IPS-15b (cell line): ENCODE data around the gene JAK3.

Source experiments
- H3K27me3 ChIP-seq: one replicate; pipeline ENCODE4 v1.6.1; 2013; ENCODE audit warnings: low read length; ENCODE audit not compliant: control insufficient read depth, insufficient read depth
- H3K36me3 ChIP-seq: one replicate; pipeline ENCODE4 v1.6.1; 2013; ENCODE audit warnings: low read length; ENCODE audit not compliant: control insufficient read depth, insufficient read depth
- H3K4me1 ChIP-seq: one replicate; pipeline ENCODE4 v1.6.1; 2013; ENCODE audit warnings: mild to moderate bottlenecking, low read length; ENCODE audit not compliant: control insufficient read depth, insufficient read depth
- H3K4me3 ChIP-seq: one replicate; pipeline ENCODE4 v1.5.1; 2013; ENCODE audit warnings: low read depth, low read length
- H3K9ac ChIP-seq: one replicate; pipeline ENCODE4 v1.6.1; 2013; ENCODE audit warnings: low read depth, mild to moderate bottlenecking, low read length
- H3K9me3 ChIP-seq: one replicate; pipeline ENCODE4 v1.6.1; 2013; ENCODE audit warnings: mild to moderate bottlenecking, low read length; ENCODE audit not compliant: control insufficient read depth, insufficient read depth

Gene JAK3

GRCh38 chr19:17873786-17874757 lies 26.3 kb upstream of the JAK3 start:
- H3K27me3 ChIP-seq, result peaks cover 19% of the 10 kb centered on the region
- no peaks in the 10 kb centered on the region for H3K36me3 ChIP-seq
- peaks cover under 1% of the 10 kb centered on the region for H3K4me1 ChIP-seq
- peak overlapping the region; percentile 84 for H3K4me3 ChIP-seq
- H3K9me3 ChIP-seq, result no peaks in the 10 kb centered on the region
- no peak overlapping the region for H3K9ac ChIP-seq

- no peaks in the 10 kb centered on the region for H3K9me3 ChIP-seq
- no peaks in the 10 kb centered on the region for H3K36me3 ChIP-seq
- H3K27me3 ChIP-seq, result peaks cover 19% of the 10 kb centered on the region
- peaks cover 7% of the 10 kb centered on the region for H3K4me1 ChIP-seq
- H3K9ac ChIP-seq, result no peak overlapping the region
- peak overlapping the region; percentile 26 for H3K4me3 ChIP-seq
Measured at GRCh38 chr19:17872251-17873001, 24.6 kb upstream of the JAK3 start.

- H3K27me3 ChIP-seq, result peaks cover 19% of the 10 kb centered on the region
- peak within 1 kb of the TSS; percentile 43 for H3K4me3 ChIP-seq
- no peak within 1 kb of the TSS for H3K9ac ChIP-seq
- no peaks in the 10 kb centered on the region for H3K36me3 ChIP-seq
- H3K4me1 ChIP-seq, result peaks cover 7% of the 10 kb centered on the region
- no peaks in the 10 kb centered on the region for H3K9me3 ChIP-seq
Measured at GRCh38 chr19:17871878-17872250, 24.1 kb upstream of the JAK3 start, which contains the start of gene SLC5A5. TSS of gene SLC5A5 (plus strand) at chr19:17871945. CDS start at chr19:17872320, 375 bp downstream.

GRCh38 chr19:17871032-17871877 lies 23.5 kb upstream of the JAK3 start:
- Histone ChIP-seq H3K9me3 (no peaks in the 10 kb centered on the region), H3K4me1 (peaks cover 7% of the 10 kb centered on the region), H3K27me3 (peaks cover 19% of the 10 kb centered on the region), H3K36me3 (no peaks in the 10 kb centered on the region), H3K4me3 (peak overlapping the region; percentile 43), H3K9ac (no peak overlapping the region)

DNA sequence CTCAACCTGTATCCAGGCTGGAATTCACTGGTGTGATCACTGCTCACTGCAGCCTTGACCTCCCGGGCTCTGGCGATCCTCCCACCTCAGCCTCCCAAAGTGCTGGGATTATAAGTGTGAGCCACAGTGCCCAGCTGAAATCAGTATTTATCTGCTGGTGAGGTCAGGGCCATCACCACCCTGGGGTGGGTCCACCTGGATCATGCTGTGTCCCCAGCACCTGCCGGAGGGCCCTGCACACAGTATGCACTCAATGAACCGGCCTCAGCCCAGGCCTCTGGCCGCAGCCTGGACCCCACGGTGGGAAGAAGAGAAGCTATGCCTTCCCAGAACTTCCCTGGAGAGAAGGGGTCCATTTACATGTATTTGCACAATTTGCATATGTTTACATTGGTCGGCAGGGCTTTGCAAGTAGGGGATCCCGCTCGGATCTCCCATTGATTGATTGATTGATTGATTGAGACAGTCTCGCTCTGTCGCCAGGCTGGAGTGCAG lies 21.4 kb upstream of the JAK3 start:
- H3K4me3 ChIP-seq, result no peak overlapping the region
- H3K9me3 ChIP-seq, result no peaks in the 10 kb centered on the region
- peaks cover 4% of the 10 kb centered on the region for H3K36me3 ChIP-seq
- H3K9ac ChIP-seq, result no peak overlapping the region
- peaks cover 19% of the 10 kb centered on the region for H3K27me3 ChIP-seq
- H3K4me1 ChIP-seq, result peaks cover 10% of the 10 kb centered on the region

GRCh38 chr19:17868669-17869068 lies 20.9 kb upstream of the JAK3 start:
- Histone ChIP-seq H3K4me3 (no peak overlapping the region), H3K36me3 (peaks cover 9% of the 10 kb centered on the region), H3K27me3 (peaks cover 19% of the 10 kb centered on the region), H3K9me3 (no peaks in the 10 kb centered on the region), H3K4me1 (peaks cover 10% of the 10 kb centered on the region), H3K9ac (no peak overlapping the region)

DNA sequence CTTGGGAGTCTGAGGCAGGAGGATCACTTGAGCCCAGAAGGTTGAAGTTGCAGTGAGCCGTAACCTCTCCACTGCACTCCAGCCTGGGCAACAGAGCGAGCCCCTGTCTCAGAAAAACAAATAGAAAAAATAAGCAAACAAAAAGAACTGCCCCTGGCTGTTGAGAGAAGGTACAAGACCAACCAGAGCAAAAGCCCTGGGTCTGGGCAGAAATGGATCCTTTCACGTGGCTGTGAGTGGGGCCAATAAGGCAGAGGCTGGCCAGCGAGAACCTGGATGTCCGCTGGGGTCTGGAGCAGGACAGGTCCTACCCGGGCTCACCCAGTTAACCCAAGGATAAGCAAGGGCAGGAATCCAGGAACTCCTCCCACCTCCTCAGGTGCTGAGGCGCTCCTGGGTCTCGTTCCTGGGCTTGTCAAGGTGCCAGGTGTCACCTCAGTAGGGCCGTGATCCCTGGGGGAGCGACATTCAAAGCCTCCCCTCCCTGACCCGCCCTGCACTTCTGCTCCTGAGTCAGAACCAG lies 19.2 kb upstream of the JAK3 start:
- Histone ChIP-seq H3K27me3 (peaks cover 15% of the 10 kb centered on the region), H3K9ac (no peak overlapping the region), H3K36me3 (peaks cover 25% of the 10 kb centered on the region), H3K4me3 (no peak overlapping the region), H3K4me1 (peaks cover 10% of the 10 kb centered on the region), H3K9me3 (no peaks in the 10 kb centered on the region)

DNA sequence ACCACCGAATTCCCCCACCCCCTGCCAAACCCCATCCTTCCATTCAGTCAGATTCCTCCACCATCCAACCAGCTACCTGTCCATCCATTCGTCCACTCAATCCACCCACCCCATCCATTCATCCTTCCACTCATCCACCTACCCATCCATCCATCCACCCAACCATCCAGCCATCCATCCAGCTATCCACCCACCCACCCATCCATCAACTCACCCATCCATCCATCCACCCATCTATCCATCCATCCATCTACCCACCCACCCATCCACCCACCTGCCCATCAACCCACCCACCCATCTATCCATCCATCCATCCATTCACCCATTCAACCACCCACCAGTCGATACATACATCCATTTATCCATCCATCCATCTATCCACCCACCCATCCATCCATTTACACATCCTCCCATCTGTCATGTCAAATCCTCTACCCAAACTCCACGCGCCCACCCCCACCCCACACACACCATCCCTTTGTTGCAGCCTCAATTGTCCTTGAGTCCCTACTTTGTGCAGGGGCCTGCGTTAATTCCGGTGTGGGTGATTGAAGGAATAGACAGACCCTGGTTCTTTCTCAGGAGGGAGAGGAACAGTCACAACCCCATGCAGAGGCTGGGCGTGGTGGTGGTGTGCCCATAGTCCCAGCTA lies 18.7 kb upstream of the JAK3 start:
- H3K9me3 ChIP-seq, result no peaks in the 10 kb centered on the region
- peaks cover 10% of the 10 kb centered on the region for H3K4me1 ChIP-seq
- H3K4me3 ChIP-seq, result no peak overlapping the region
- H3K9ac ChIP-seq, result no peak overlapping the region
- H3K27me3 ChIP-seq, result peaks cover 11% of the 10 kb centered on the region
- peaks cover 31% of the 10 kb centered on the region for H3K36me3 ChIP-seq

DNA sequence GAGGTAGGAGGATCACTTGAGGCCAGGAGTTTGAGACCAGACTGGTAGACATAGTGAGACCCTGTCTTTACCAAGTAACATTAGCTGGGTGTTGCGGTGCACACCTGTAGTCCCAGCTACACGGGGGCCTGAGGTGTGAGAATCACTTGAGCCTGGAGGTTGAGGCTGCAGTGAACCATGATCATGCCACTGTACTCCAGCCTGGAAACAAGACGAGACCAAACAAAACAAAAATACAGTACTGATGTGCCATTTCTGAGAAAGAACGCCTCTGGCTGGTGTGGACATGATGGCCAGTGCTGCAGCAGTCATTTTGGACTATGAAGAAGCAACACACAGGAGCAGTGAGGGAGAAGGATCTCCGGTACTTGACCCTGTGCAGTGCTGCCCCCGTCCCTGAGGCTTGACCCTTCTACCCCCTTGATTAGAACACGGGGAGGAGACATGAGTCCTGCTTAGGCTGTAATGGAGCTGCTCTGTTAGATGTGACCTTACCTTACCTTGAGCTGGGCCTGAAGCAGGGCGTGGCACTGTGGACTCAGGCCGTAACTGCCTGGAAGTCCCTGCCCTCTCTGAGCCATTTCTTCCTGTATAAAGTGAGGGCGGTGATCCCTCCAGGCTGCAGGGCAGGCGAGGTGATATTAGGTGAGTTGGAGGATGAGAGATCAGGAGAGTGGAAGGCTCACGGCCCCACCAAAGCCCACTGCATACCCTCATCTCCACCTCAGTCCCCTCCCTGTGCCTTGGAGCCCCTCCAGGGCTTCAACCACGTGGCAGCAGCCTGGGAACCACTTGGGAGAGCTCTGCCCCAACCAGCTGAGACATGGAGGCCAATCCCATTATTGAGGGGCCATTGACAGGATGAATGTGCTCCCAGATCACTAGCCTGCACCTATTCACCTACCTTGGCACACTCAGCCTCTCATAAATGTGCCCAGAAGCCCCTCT lies 17.9 kb upstream of the JAK3 start:
- Histone ChIP-seq H3K9ac (no peak overlapping the region), H3K9me3 (no peaks in the 10 kb centered on the region), H3K36me3 (peaks cover 39% of the 10 kb centered on the region), H3K4me1 (peaks cover 10% of the 10 kb centered on the region), H3K27me3 (peaks cover 3% of the 10 kb centered on the region), H3K4me3 (no peak overlapping the region)
